Activated CD8-positive, alpha-beta T cell treated with anti-CD3 and anti-CD28 coated beads for 36 hours (primary cell): ENCODE results near the gene CREB3L1. TPM values are rescaled to one million over a fixed set of nuclear protein-coding genes. Genes with fewer than 3 reads are reported as not detected.

Experiments
- ATAC-seq: fragments of 200-7000 bp; cut with Tn5 transposase; one replicate; pipeline ENCODE4 v1.10.0; 2021; ENCODE audit warnings: mild to moderate bottlenecking, moderate library complexity
- CTCF ChIA-PET: fragments of 350-600 bp; sonication (Branson Sonifier 250); formaldehyde crosslinking; loops from one replicate; lab custom pipeline; 2021; ENCODE audit warnings: antibody characterized with exemption; lab: Charles Lee
- POLR2A ChIA-PET: fragments of 350-600 bp; sonication (Branson Sonifier 250); formaldehyde crosslinking; loops from one replicate; lab custom pipeline; 2021; ENCODE audit warnings: antibody characterized with exemption; lab: Charles Lee
- DNase-seq: peaks from one replicate; pipeline ENCODE4 v3.0.0-alpha.2; 2020
- H3K27ac Mint-ChIP-seq: one replicate; pipeline ENCODE4 v1.8.0; 2021; ENCODE audit warnings: mild to moderate bottlenecking, mixed read lengths
- H3K27me3 Mint-ChIP-seq: one replicate; pipeline ENCODE4 v1.8.0; 2021; ENCODE audit warnings: mixed read lengths
- H3K36me3 Mint-ChIP-seq: one replicate; pipeline ENCODE4 v1.8.0; 2021; ENCODE audit warnings: low read depth, mixed read lengths
- H3K4me1 Mint-ChIP-seq: one replicate; pipeline ENCODE4 v1.8.0; 2021; ENCODE audit warnings: low read depth, mixed read lengths
- H3K4me3 Mint-ChIP-seq: one replicate; pipeline ENCODE4 v1.8.0; 2021; ENCODE audit warnings: mild to moderate bottlenecking, moderate library complexity, mixed read lengths
- H3K9me3 Mint-ChIP-seq: one replicate; pipeline ENCODE4 v1.8.0; 2021; ENCODE audit warnings: mixed read lengths
- CTCF ChIP-seq: fragments of 200-600 bp; IDR thresholded peaks from one replicate; pipeline ENCODE4 v1.8.0; 2022; ENCODE audit warnings: antibody characterized with exemption, mild to moderate bottlenecking
- intact Hi-C: fragments of 100-400 bp; cut with micrococcal nuclease; formaldehyde crosslinking; loops from one replicate; pipeline ENCODE4 v1.10.0; 2022
- total RNA-seq, 2 experiments: library from RNA; stranded (reverse); gene quantifications; one replicate each; pipeline ENCODE4 v1.2.3, GENCODE V29; 2021

CREB3L1 gene
- total RNA-seq, 2 experiments from 2014 or later, result not detected

- Mint-ChIP-seq H3K27ac (peak overlapping the region; percentile 95), H3K27me3 (no peaks in the 10 kb centered on the region), H3K9me3 (no peaks in the 10 kb centered on the region), H3K4me3 (peak overlapping the region; percentile 74), H3K4me1 (peaks cover 56% of the 10 kb centered on the region), H3K36me3 (no peaks in the 10 kb centered on the region)
- DNase-seq, result no peak
- CTCF ChIA-PET, result interaction anchor here (2.7 to 17.8 kb wide), 2 partner anchors 11 to 124 kb away, joined by 13 to 480 read pairs; partner anchors contain the start of gene DGKZ
- no peak for ATAC-seq
- POLR2A ChIA-PET, result interaction anchor here (10.2 kb wide), 1 partner anchor 12 kb away, joined by 135 read pairs; the partner anchor contains the start of gene DGKZ
- intact Hi-C loops, result no loop called here
- TF ChIP-seq CTCF, result no peak
Observed at GRCh38 chr11:46363031-46363407, 85.6 kb downstream of the CREB3L1 start.

- no peaks in the 10 kb centered on the region for H3K27me3 Mint-ChIP-seq
- no peak for TF ChIP-seq CTCF
- DNase-seq (no peak), ATAC-seq (no peak)
- H3K4me1 Mint-ChIP-seq, result peaks cover 54% of the 10 kb centered on the region
- no peak overlapping the region for H3K4me3 Mint-ChIP-seq
- intact Hi-C loops, result no loop called here
- ChIA-PET CTCF (interaction anchor here (2.7 to 17.8 kb wide), 2 partner anchors 12 to 124 kb away, joined by 13 to 480 read pairs; partner anchors contain the start of gene DGKZ), POLR2A (interaction anchor here (10.2 kb wide), 1 partner anchor 13 kb away, joined by 135 read pairs; the partner anchor contains the start of gene DGKZ)
- H3K9me3 Mint-ChIP-seq, result no peaks in the 10 kb centered on the region
- H3K36me3 Mint-ChIP-seq, result peaks cover 3% of the 10 kb centered on the region
- peak overlapping the region; percentile 95 for H3K27ac Mint-ChIP-seq
Observed at GRCh38 chr11:46363455-46364005, 86.1 kb downstream of the CREB3L1 start.

GRCh38 chr11:46364056-46364455, 86.6 kb downstream of the CREB3L1 start:
- peaks cover 5% of the 10 kb centered on the region for H3K36me3 Mint-ChIP-seq
- no peak for TF ChIP-seq CTCF
- DNase-seq (no peak), ATAC-seq (no peak)
- H3K27me3 Mint-ChIP-seq, result no peaks in the 10 kb centered on the region
- ChIA-PET POLR2A (interaction anchor here (10.2 kb wide), 1 partner anchor 13 kb away, joined by 135 read pairs; the partner anchor contains the start of gene DGKZ), CTCF (interaction anchor here (17.8 kb wide), 1 partner anchor 12 kb away, joined by 480 read pairs; the partner anchor contains the start of gene DGKZ)
- intact Hi-C loops, result no loop called here
- H3K4me3 Mint-ChIP-seq, result no peak overlapping the region
- no peaks in the 10 kb centered on the region for H3K9me3 Mint-ChIP-seq
- H3K4me1 Mint-ChIP-seq, result peaks cover 54% of the 10 kb centered on the region
- peak overlapping the region; percentile 75 for H3K27ac Mint-ChIP-seq

GRCh38 chr11:46364791-46365190, 87.3 kb downstream of the CREB3L1 start:
- peak overlapping the region; percentile 75 for H3K27ac Mint-ChIP-seq
- H3K36me3 Mint-ChIP-seq, result peaks cover 10% of the 10 kb centered on the region
- DNase-seq (no peak), ATAC-seq (no peak)
- intact Hi-C loops, result no loop called here
- H3K4me1 Mint-ChIP-seq, result peaks cover 58% of the 10 kb centered on the region
- CTCF ChIA-PET, result interaction anchor here (4.2 to 17.8 kb wide), 2 partner anchors 13 to 126 kb away, joined by 19 to 480 read pairs; partner anchors contain the start of gene DGKZ
- no peak for TF ChIP-seq CTCF
- H3K4me3 Mint-ChIP-seq, result no peak overlapping the region
- POLR2A ChIA-PET, result interaction anchor here (1.2 to 10.2 kb wide), 2 partner anchors 14 to 25 kb away, joined by 6 to 135 read pairs; partner anchors contain the start of gene DGKZ
- H3K9me3 Mint-ChIP-seq, result no peaks in the 10 kb centered on the region
- H3K27me3 Mint-ChIP-seq, result no peaks in the 10 kb centered on the region

GRCh38 chr11:46366260-46366659, 88.8 kb downstream of the CREB3L1 start:
- Mint-ChIP-seq H3K9me3 (no peaks in the 10 kb centered on the region), H3K36me3 (peaks cover 17% of the 10 kb centered on the region), H3K4me3 (no peak overlapping the region), H3K27ac (no peak overlapping the region), H3K27me3 (no peaks in the 10 kb centered on the region), H3K4me1 (peaks cover 49% of the 10 kb centered on the region)
- intact Hi-C loops, result no loop called here
- ATAC-seq (no peak), DNase-seq (no peak)
- CTCF ChIA-PET, result interaction anchor here (0.9 to 17.8 kb wide), 5 partner anchors 14 to 127 kb away, joined by 3 to 480 read pairs (median 8); partner anchors contain the start of gene DGKZ
- POLR2A ChIA-PET, result interaction anchor here (1.2 to 10.2 kb wide), 4 partner anchors 10 to 23 kb away, joined by 3 to 135 read pairs (median 9); partner anchors contain the start of gene DGKZ
- TF ChIP-seq CTCF, result no peak
